HAP-1 (cell line): Measurements from ENCODE around the gene ATXN1.

Experiments
- DNase-seq, 2 experiments: peaks; one replicate each; pipeline ENCODE4 v3.0.0-alpha.2; 2016 to 2020; ENCODE audit warnings: low spot score in 2 of 2
- H3K27me3 ChIP-seq: fragments of 250-450 bp; sonication (Bioruptor Pico); 2 replicates; pipeline ENCODE4 v1.5.1; 2020; ENCODE audit warnings: low read depth, mild to moderate bottlenecking, moderate library complexity
- H3K36me3 ChIP-seq: fragments of 250-450 bp; sonication (Bioruptor Pico); replicated peaks from 2 replicates; pipeline ENCODE4 v1.5.1; 2020; ENCODE audit warnings: mild to moderate bottlenecking
- H3K4me1 ChIP-seq: fragments of 250-450 bp; sonication (Bioruptor Pico); 2 replicates; pipeline ENCODE4 v1.5.1; 2020; ENCODE audit warnings: mild to moderate bottlenecking
- H3K4me3 ChIP-seq: fragments of 250-450 bp; sonication (Bioruptor Pico); 2 replicates; pipeline ENCODE4 v1.5.1; 2020; ENCODE audit warnings: mild to moderate bottlenecking, moderate library complexity
- H3K9me3 ChIP-seq: fragments of 250-450 bp; sonication (Bioruptor Pico); 2 replicates; pipeline ENCODE4 v1.5.1; 2020; ENCODE audit warnings: mild to moderate bottlenecking, moderate library complexity
- in situ Hi-C: fragments of 300-500 bp; cut with MboI; formaldehyde crosslinking; loops from 3 replicates; pipeline ENCODE4 v1.14.3; 2020; ENCODE audit warnings: low sequenced_read_pairs, inconsistent platforms, mixed read lengths

Gene ATXN1

GRCh38 chr6:16760516-16761470 is at the start of gene ATXN1:
Gene ATXN1 (minus strand): TSS chr6:16761460.
- Histone ChIP-seq H3K27me3 (no peaks in the 10 kb centered on the region), H3K4me1 (peaks cover 35% of the 10 kb centered on the region)
- in situ Hi-C loops, result loop anchor here (10.0 kb wide), 2 partner anchors 246 to 426 kb away; no protein-coding TSS in a partner anchor

GRCh38 chr6:16810411-16810810 is 49.2 kb upstream of the ATXN1 start:
- in situ Hi-C loops, result no loop called here
- H3K27me3 ChIP-seq, result no peaks in the 10 kb centered on the region
- no peaks in the 10 kb centered on the region; the same call in none of the 2 replicates for H3K9me3 ChIP-seq

More at GRCh38 chr6:16760516-16761470, at the start of gene ATXN1:
- DNase-seq, result peak in 1 of 2 experiments; percentile 67
- Histone ChIP-seq H3K36me3 (no peaks in the 10 kb centered on the region), H3K9me3 (no peaks in the 10 kb centered on the region), H3K4me3 (peak within 1 kb of the TSS; percentile 58)

GRCh38 chr6:16809753-16810358 is 48.6 kb upstream of the ATXN1 start:
- no peak for DNase-seq
- Histone ChIP-seq H3K4me1 (peaks cover 2% of the 10 kb centered on the region; the same call in 1 of the 2 replicates), H3K36me3 (no peaks in the 10 kb centered on the region), H3K9me3 (no peaks in the 10 kb centered on the region; the same call in none of the 2 replicates), H3K27me3 (no peaks in the 10 kb centered on the region), H3K4me3 (no peak overlapping the region)
- in situ Hi-C loops, result no loop called here

More at GRCh38 chr6:16810411-16810810, 49.2 kb upstream of the ATXN1 start:
- Histone ChIP-seq H3K36me3 (no peaks in the 10 kb centered on the region), H3K4me1 (peaks cover 2% of the 10 kb centered on the region; the same call in 1 of the 2 replicates), H3K4me3 (no peak overlapping the region)
- no peak for DNase-seq

- DNase-seq, result no peak
- in situ Hi-C loops, result no loop called here
- H3K9me3 ChIP-seq, result no peaks in the 10 kb centered on the region; the same call in none of the 2 replicates
Observed at GRCh38 chr6:16807956-16808355, 46.7 kb upstream of the ATXN1 start.

GRCh38 chr6:16806363-16806762 is 45.1 kb upstream of the ATXN1 start:
- no peaks in the 10 kb centered on the region; the same call in 1 of the 2 replicates for H3K36me3 ChIP-seq
- in situ Hi-C loops, result no loop called here
- H3K27me3 ChIP-seq, result no peaks in the 10 kb centered on the region
- no peak for DNase-seq
- H3K4me1 ChIP-seq, result peaks cover 16% of the 10 kb centered on the region
- no peaks in the 10 kb centered on the region; the same call in 1 of the 2 replicates for H3K9me3 ChIP-seq
- no peak overlapping the region for H3K4me3 ChIP-seq

More at GRCh38 chr6:16807956-16808355, 46.7 kb upstream of the ATXN1 start:
- Histone ChIP-seq H3K4me3 (no peak overlapping the region), H3K36me3 (no peaks in the 10 kb centered on the region; the same call in 1 of the 2 replicates), H3K4me1 (peaks cover 16% of the 10 kb centered on the region), H3K27me3 (no peaks in the 10 kb centered on the region)

GRCh38 chr6:16805243-16805950 is 44.1 kb upstream of the ATXN1 start:
- peak in 1 of 2 experiments; percentile 32 for DNase-seq
- H3K9me3 ChIP-seq, result no peaks in the 10 kb centered on the region; the same call in 1 of the 2 replicates
- H3K27me3 ChIP-seq, result no peaks in the 10 kb centered on the region
- no peak overlapping the region for H3K4me3 ChIP-seq
- in situ Hi-C loops, result no loop called here
- peaks cover 16% of the 10 kb centered on the region for H3K4me1 ChIP-seq
- no peaks in the 10 kb centered on the region; the same call in 1 of the 2 replicates for H3K36me3 ChIP-seq

GRCh38 chr6:16804546-16805242 is 43.4 kb upstream of the ATXN1 start:
- in situ Hi-C loops, result no loop called here
- no peaks in the 10 kb centered on the region for H3K9me3 ChIP-seq
- no peak for DNase-seq
- no peaks in the 10 kb centered on the region for H3K27me3 ChIP-seq
- no peaks in the 10 kb centered on the region; the same call in 1 of the 2 replicates for H3K36me3 ChIP-seq
- peaks cover 16% of the 10 kb centered on the region for H3K4me1 ChIP-seq
- H3K4me3 ChIP-seq, result no peak overlapping the region

GRCh38 chr6:16803294-16804200 is 42.3 kb upstream of the ATXN1 start:
- peak; percentile 39 to 54 for DNase-seq
- H3K27me3 ChIP-seq, result no peaks in the 10 kb centered on the region
- no peaks in the 10 kb centered on the region; the same call in 1 of the 2 replicates for H3K36me3 ChIP-seq
- no peaks in the 10 kb centered on the region for H3K9me3 ChIP-seq
- no peak overlapping the region for H3K4me3 ChIP-seq
- H3K4me1 ChIP-seq, result peaks cover 16% of the 10 kb centered on the region
- in situ Hi-C loops, result no loop called here

GRCh38 chr6:16802071-16802470 is 40.8 kb upstream of the ATXN1 start:
- Histone ChIP-seq H3K4me1 (peaks cover 16% of the 10 kb centered on the region), H3K27me3 (no peaks in the 10 kb centered on the region), H3K9me3 (no peaks in the 10 kb centered on the region), H3K4me3 (no peak overlapping the region), H3K36me3 (no peaks in the 10 kb centered on the region; the same call in 1 of the 2 replicates)
- in situ Hi-C loops, result no loop called here
- DNase-seq, result no peak

- no peaks in the 10 kb centered on the region; the same call in 1 of the 2 replicates for H3K36me3 ChIP-seq
- no peak overlapping the region for H3K4me3 ChIP-seq
- peaks cover 16% of the 10 kb centered on the region for H3K4me1 ChIP-seq
- no peak for DNase-seq
- no peaks in the 10 kb centered on the region for H3K9me3 ChIP-seq
- H3K27me3 ChIP-seq, result no peaks in the 10 kb centered on the region
- in situ Hi-C loops, result no loop called here
Observed at GRCh38 chr6:16800942-16801341, 39.7 kb upstream of the ATXN1 start.

GRCh38 chr6:16800341-16800740 is 39.1 kb upstream of the ATXN1 start:
- Histone ChIP-seq H3K9me3 (no peaks in the 10 kb centered on the region), H3K36me3 (no peaks in the 10 kb centered on the region; the same call in 1 of the 2 replicates), H3K4me3 (no peak overlapping the region), H3K4me1 (peaks cover 14% of the 10 kb centered on the region), H3K27me3 (no peaks in the 10 kb centered on the region)
- in situ Hi-C loops, result no loop called here
- DNase-seq, result no peak
